Measurements from ENCODE around the gene DNAJB11. TPM values are rescaled to one million over a fixed set of nuclear protein-coding genes. Genes with fewer than 3 reads are reported as not detected.

Gene DNAJB11
- total RNA-seq, 4 donors from 2014 or later, result 39.5 to 65.3 (median 47.3) TPM

GRCh38 chr3:186596568-186597287, 26.2 kb downstream of the DNAJB11 start:
- TF ChIP-seq POLR2A (IDR thresholded peaks at IDR 0.05) (no peak), CTCF (IDR thresholded peaks at IDR 0.05) (no peak)
- Histone ChIP-seq H3K27me3 (no peaks in the 10 kb centered on the region), H3K4me3 (no peak overlapping the region), H3K9me3 (no peaks in the 10 kb centered on the region), H3K27ac (no peak overlapping the region), H3K4me1 (no peaks in the 10 kb centered on the region), H3K36me3 (no peaks in the 10 kb centered on the region)
- no peak for DNase-seq
- 51 to 75% methylated on average over 14 to 16 of the region's 17 CpGs for WGBS, 2 donors
- intact Hi-C loops (cut with DNase I), result no loop called here

GRCh38 chr3:186598108-186598784, 27.7 kb downstream of the DNAJB11 start:
- Histone ChIP-seq H3K9me3 (no peaks in the 10 kb centered on the region), H3K36me3 (no peaks in the 10 kb centered on the region), H3K27ac (no peak overlapping the region), H3K27me3 (no peaks in the 10 kb centered on the region), H3K4me3 (no peak overlapping the region), H3K4me1 (no peaks in the 10 kb centered on the region)
- TF ChIP-seq CTCF (IDR thresholded peaks at IDR 0.05) (no peak), POLR2A (IDR thresholded peaks at IDR 0.05) (no peak)
- WGBS, 2 donors, result 73 to 79% methylated on average over 11 of the region's 11 CpGs
- intact Hi-C loops (cut with DNase I), result no loop called here
- DNase-seq, result no peak

GRCh38 chr3:186598794-186599141, 28.2 kb downstream of the DNAJB11 start:
- intact Hi-C loops (cut with DNase I), result no loop called here
- TF ChIP-seq POLR2A (IDR thresholded peaks at IDR 0.05) (no peak), CTCF (IDR thresholded peaks at IDR 0.05) (no peak)
- Histone ChIP-seq H3K9me3 (no peaks in the 10 kb centered on the region), H3K27ac (no peak overlapping the region), H3K36me3 (no peaks in the 10 kb centered on the region), H3K27me3 (no peaks in the 10 kb centered on the region), H3K4me3 (no peak overlapping the region), H3K4me1 (no peaks in the 10 kb centered on the region)
- no peak for DNase-seq
- WGBS, 2 donors, result 86 to 98% methylated on average over 4 of the region's 4 CpGs

GRCh38 chr3:186599142-186599784, 28.7 kb downstream of the DNAJB11 start:
- H3K27me3 ChIP-seq, result no peaks in the 10 kb centered on the region
- no peaks in the 10 kb centered on the region for H3K4me1 ChIP-seq
- H3K36me3 ChIP-seq, result no peaks in the 10 kb centered on the region
- no peak for DNase-seq
- H3K4me3 ChIP-seq, result no peak overlapping the region
- no peak overlapping the region for H3K27ac ChIP-seq
- 73 to 77% methylated on average over 9 to 10 of the region's 12 CpGs for WGBS, 2 donors
- H3K9me3 ChIP-seq, result no peaks in the 10 kb centered on the region
- TF ChIP-seq POLR2A (IDR thresholded peaks at IDR 0.05) (no peak), CTCF (IDR thresholded peaks at IDR 0.05) (no peak)
- intact Hi-C loops (cut with DNase I), result no loop called here

- Histone ChIP-seq H3K4me1 (peaks cover 0 to 3% (median 0%) of the 10 kb centered on the region in 3 donors), H3K27ac (no peak overlapping the region), H3K9me3 (no peaks in the 10 kb centered on the region), H3K36me3 (no peaks in the 10 kb centered on the region), H3K4me3 (no peak overlapping the region), H3K27me3 (no peaks in the 10 kb centered on the region)
- intact Hi-C loops (cut with DNase I), result no loop called here
- WGBS, 2 donors, result 75 to 80% methylated on average over 2 of the region's 2 CpGs
- no peak for DNase-seq
- TF ChIP-seq POLR2A (IDR thresholded peaks at IDR 0.05), result no peak
- TF ChIP-seq CTCF (IDR thresholded peaks at IDR 0.05), result no peak
Observed at GRCh38 chr3:186599785-186600166, 29.3 kb downstream of the DNAJB11 start.
